Mesothelial cell of epicardium (in vitro differentiated cells): Measurements from ENCODE around the gene CIAO1. TPM values are rescaled to one million over a fixed set of nuclear protein-coding genes. Genes with fewer than 3 reads are reported as not detected.

Source experiments
- DNase-seq, 2 experiments: peaks; one replicate each; pipeline ENCODE4 v3.0.0; 2021; ENCODE audit warnings: low spot score in 2 of 2; ENCODE audit not compliant: unreplicated experiment in 2 of 2
- H3K27ac Mint-ChIP-seq: 2 replicates; pipeline ENCODE4 v1.8.0; 2021; ENCODE audit warnings: mixed read lengths
- H3K27me3 Mint-ChIP-seq: 2 replicates; pipeline ENCODE4 v1.8.0; 2021; ENCODE audit warnings: low read depth, mixed read lengths
- H3K36me3 Mint-ChIP-seq: 2 replicates; pipeline ENCODE4 v1.8.0; 2021; ENCODE audit warnings: mixed read lengths
- H3K4me1 Mint-ChIP-seq: 2 replicates; pipeline ENCODE4 v1.8.0; 2021; ENCODE audit warnings: mixed read lengths
- H3K4me3 Mint-ChIP-seq: 2 replicates; pipeline ENCODE4 v1.8.0; 2021; ENCODE audit warnings: mild to moderate bottlenecking, moderate library complexity, mixed read lengths
- H3K9me3 Mint-ChIP-seq: 2 replicates; pipeline ENCODE4 v1.8.0; 2021; ENCODE audit warnings: mixed read lengths
- CTCF ChIP-seq: fragments of 200-600 bp; sonication (generic); IDR thresholded peaks from one replicate; pipeline ENCODE4 v1.5.0; 2021; ENCODE audit warnings: antibody characterized with exemption; ENCODE audit not compliant: unreplicated experiment
- total RNA-seq: library from RNA; stranded (reverse); gene quantifications from 3 replicates; pipeline ENCODE4 v1.2.1, GENCODE V29; 2021

The CIAO1 gene
- total RNA-seq, 1 donor from 2014 or later = 74.2 TPM

GRCh38 chr2:96264086-96264485 lies 1.9 kb upstream of the CIAO1 start:
- DNase-seq = no peak
- peaks cover 29% of the 10 kb centered on the region for H3K4me1 Mint-ChIP-seq
- peak overlapping the region; percentile 68 for H3K27ac Mint-ChIP-seq
- H3K4me3 Mint-ChIP-seq = peak overlapping the region; percentile 77
- peaks cover 7% of the 10 kb centered on the region for H3K36me3 Mint-ChIP-seq
- no peaks in the 10 kb centered on the region for H3K27me3 Mint-ChIP-seq
- TF ChIP-seq CTCF = no peak
- no peaks in the 10 kb centered on the region for H3K9me3 Mint-ChIP-seq

GRCh38 chr2:96264656-96265348 lies 1.2 kb upstream of the CIAO1 start:
- Mint-ChIP-seq H3K4me1 (peaks cover 29% of the 10 kb centered on the region), H3K27me3 (no peaks in the 10 kb centered on the region), H3K9me3 (no peaks in the 10 kb centered on the region), H3K36me3 (peaks cover 10% of the 10 kb centered on the region), H3K27ac (peak overlapping the region; percentile 68), H3K4me3 (peak overlapping the region; percentile 77)
- TF ChIP-seq CTCF = no peak
- DNase-seq = peak in 1 of 2 experiments; percentile 43

GRCh38 chr2:96265349-96265839 lies 631 bp upstream of the CIAO1 start:
- TF ChIP-seq CTCF = no peak
- peak; percentile 32 to 62 for DNase-seq
- H3K4me1 Mint-ChIP-seq = peaks cover 28% of the 10 kb centered on the region

GRCh38 chr2:96267159-96267971 lies 1.3 kb downstream of the CIAO1 start:
- no peak for TF ChIP-seq CTCF
- H3K9me3 Mint-ChIP-seq = no peaks in the 10 kb centered on the region
- peak overlapping the region; percentile 92 for H3K4me3 Mint-ChIP-seq
- peaks cover 22% of the 10 kb centered on the region for H3K4me1 Mint-ChIP-seq
- peaks cover 11% of the 10 kb centered on the region for H3K36me3 Mint-ChIP-seq
- H3K27me3 Mint-ChIP-seq = no peaks in the 10 kb centered on the region
- peak overlapping the region; percentile 66 for H3K27ac Mint-ChIP-seq
- DNase-seq = no peak

More at GRCh38 chr2:96265349-96265839, 631 bp upstream of the CIAO1 start:
- no peaks in the 10 kb centered on the region for H3K9me3 Mint-ChIP-seq
- H3K27ac Mint-ChIP-seq = peak overlapping the region; percentile 71
- H3K36me3 Mint-ChIP-seq = peaks cover 11% of the 10 kb centered on the region
- peak overlapping the region; percentile 92 for H3K4me3 Mint-ChIP-seq
- H3K27me3 Mint-ChIP-seq = no peaks in the 10 kb centered on the region

GRCh38 chr2:96271995-96272394 lies 6.0 kb downstream of the CIAO1 start:
- TF ChIP-seq CTCF = no peak
- Mint-ChIP-seq H3K4me1 (peaks cover 5% of the 10 kb centered on the region), H3K27me3 (no peaks in the 10 kb centered on the region), H3K27ac (no peak overlapping the region), H3K4me3 (no peak overlapping the region), H3K9me3 (no peaks in the 10 kb centered on the region), H3K36me3 (peaks cover 34% of the 10 kb centered on the region)
- DNase-seq = no peak
